HG03571 (cell line): ENCODE results near the gene POC1A.

Source experiments
- ATAC-seq: cut with Tn5 transposase; IDR thresholded peaks from one replicate; pipeline ENCODE4 v1.9.1; 2021; ENCODE audit not compliant: unreplicated experiment

Gene POC1A

GRCh38 chr3:52132041-52132440 is 22.2 kb downstream of the POC1A start:
- no peak for ATAC-seq

- no peak for ATAC-seq
Measured at GRCh38 chr3:52130966-52131622, 23.1 kb downstream of the POC1A start.

GRCh38 chr3:52128118-52128683 is 26.0 kb downstream of the POC1A start:
- ATAC-seq, result no peak

- ATAC-seq, result no peak
Measured at GRCh38 chr3:52126500-52126899, 27.7 kb downstream of the POC1A start.

GRCh38 chr3:52126036-52126435 is 28.2 kb downstream of the POC1A start:
- no peak for ATAC-seq

GRCh38 chr3:52124766-52125165 is 29.5 kb downstream of the POC1A start:
- no peak for ATAC-seq

GRCh38 chr3:52124126-52124525 is 30.1 kb downstream of the POC1A start:
- ATAC-seq, result no peak

GRCh38 chr3:52123106-52123725 is 31.0 kb downstream of the POC1A start:
- ATAC-seq, result no peak

- no peak for ATAC-seq
Measured at GRCh38 chr3:52122491-52122890, 31.7 kb downstream of the POC1A start.

- ATAC-seq, result no peak
Measured at GRCh38 chr3:52121813-52122212, 32.4 kb downstream of the POC1A start.

- ATAC-seq, result no peak
Measured at GRCh38 chr3:52121464-52121805, 32.8 kb downstream of the POC1A start.

GRCh38 chr3:52120556-52121463 is 33.4 kb downstream of the POC1A start:
- no peak for ATAC-seq

- no peak for ATAC-seq
Measured at GRCh38 chr3:52119826-52120225, 34.4 kb downstream of the POC1A start.

- no peak for ATAC-seq
Measured at GRCh38 chr3:52119099-52119498, 35.1 kb downstream of the POC1A start.

- ATAC-seq, result no peak
Measured at GRCh38 chr3:52118156-52118875, 35.9 kb downstream of the POC1A start.

- no peak for ATAC-seq
Measured at GRCh38 chr3:52117537-52117936, 36.7 kb downstream of the POC1A start.

- no peak for ATAC-seq
Measured at GRCh38 chr3:52112056-52112455, 42.2 kb downstream of the POC1A start.

GRCh38 chr3:52110502-52110901 is 43.7 kb downstream of the POC1A start:
- no peak for ATAC-seq

GRCh38 chr3:52109611-52110301 is 44.5 kb downstream of the POC1A start:
- ATAC-seq, result no peak
